ENCODE results near the gene CALHM6.

DNA sequence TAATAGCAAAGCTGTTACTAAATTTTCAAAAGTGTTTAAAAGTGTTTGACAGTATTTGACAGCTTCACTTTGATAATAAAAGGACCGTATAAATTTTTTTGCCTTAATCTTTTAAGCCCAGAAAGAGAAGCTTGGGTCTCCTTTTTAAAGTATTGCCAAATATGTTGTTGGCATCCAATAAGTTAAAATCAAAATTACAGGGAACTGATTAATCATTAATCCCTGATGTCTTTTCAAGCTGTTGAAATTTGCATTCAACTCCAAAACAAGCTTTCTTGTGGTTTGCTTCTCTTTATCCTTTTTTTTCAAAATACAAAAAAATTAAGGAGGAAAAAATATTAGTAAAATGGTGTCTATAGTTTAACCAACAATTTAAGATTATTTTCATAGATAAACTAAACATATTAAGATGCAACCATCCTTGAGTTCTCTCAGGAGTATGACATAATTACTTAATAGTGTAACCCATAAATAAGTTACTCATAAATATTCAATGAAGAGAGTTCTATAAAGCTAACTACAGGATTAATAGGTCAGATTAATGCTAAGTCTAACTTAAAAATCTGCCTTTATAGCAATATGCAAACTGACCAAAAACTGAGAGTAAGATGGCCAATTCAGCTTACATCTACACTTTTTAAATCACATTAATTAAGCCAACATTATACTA, 27.0 kb upstream of the CALHM6 start:
- TF ChIP-seq, protein P1, sequence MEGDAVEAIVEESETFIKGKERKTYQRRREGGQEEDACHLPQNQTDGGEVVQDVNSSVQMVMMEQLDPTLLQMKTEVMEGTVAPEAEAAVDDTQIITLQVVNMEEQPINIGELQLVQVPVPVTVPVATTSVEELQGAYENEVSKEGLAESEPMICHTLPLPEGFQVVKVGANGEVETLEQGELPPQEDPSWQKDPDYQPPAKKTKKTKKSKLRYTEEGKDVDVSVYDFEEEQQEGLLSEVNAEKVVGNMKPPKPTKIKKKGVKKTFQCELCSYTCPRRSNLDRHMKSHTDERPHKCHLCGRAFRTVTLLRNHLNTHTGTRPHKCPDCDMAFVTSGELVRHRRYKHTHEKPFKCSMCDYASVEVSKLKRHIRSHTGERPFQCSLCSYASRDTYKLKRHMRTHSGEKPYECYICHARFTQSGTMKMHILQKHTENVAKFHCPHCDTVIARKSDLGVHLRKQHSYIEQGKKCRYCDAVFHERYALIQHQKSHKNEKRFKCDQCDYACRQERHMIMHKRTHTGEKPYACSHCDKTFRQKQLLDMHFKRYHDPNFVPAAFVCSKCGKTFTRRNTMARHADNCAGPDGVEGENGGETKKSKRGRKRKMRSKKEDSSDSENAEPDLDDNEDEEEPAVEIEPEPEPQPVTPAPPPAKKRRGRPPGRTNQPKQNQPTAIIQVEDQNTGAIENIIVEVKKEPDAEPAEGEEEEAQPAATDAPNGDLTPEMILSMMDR (IDR thresholded peaks at IDR 0.05) = no peak
- TF ChIP-seq, protein P2, sequence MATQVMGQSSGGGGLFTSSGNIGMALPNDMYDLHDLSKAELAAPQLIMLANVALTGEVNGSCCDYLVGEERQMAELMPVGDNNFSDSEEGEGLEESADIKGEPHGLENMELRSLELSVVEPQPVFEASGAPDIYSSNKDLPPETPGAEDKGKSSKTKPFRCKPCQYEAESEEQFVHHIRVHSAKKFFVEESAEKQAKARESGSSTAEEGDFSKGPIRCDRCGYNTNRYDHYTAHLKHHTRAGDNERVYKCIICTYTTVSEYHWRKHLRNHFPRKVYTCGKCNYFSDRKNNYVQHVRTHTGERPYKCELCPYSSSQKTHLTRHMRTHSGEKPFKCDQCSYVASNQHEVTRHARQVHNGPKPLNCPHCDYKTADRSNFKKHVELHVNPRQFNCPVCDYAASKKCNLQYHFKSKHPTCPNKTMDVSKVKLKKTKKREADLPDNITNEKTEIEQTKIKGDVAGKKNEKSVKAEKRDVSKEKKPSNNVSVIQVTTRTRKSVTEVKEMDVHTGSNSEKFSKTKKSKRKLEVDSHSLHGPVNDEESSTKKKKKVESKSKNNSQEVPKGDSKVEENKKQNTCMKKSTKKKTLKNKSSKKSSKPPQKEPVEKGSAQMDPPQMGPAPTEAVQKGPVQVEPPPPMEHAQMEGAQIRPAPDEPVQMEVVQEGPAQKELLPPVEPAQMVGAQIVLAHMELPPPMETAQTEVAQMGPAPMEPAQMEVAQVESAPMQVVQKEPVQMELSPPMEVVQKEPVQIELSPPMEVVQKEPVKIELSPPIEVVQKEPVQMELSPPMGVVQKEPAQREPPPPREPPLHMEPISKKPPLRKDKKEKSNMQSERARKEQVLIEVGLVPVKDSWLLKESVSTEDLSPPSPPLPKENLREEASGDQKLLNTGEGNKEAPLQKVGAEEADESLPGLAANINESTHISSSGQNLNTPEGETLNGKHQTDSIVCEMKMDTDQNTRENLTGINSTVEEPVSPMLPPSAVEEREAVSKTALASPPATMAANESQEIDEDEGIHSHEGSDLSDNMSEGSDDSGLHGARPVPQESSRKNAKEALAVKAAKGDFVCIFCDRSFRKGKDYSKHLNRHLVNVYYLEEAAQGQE (IDR thresholded peaks at IDR 0.05; ENCODE audit: low read depth, low read length) = no peak
- TF ChIP-seq MEF2A (IDR thresholded peaks at IDR 0.05; ENCODE audit: borderline replicate concordance, low read depth) = no peak
- no peak for TF ChIP-seq POLR2AphosphoS5 (IDR thresholded peaks at IDR 0.05; ENCODE audit: low read depth, low read length)
- no peak for TF ChIP-seq MXI1 (IDR thresholded peaks at IDR 0.05; ENCODE audit: low read depth, low read length)
- TF ChIP-seq GABPA (IDR thresholded peaks at IDR 0.05; ENCODE audit: low read depth) = no peak
- no peak for TF ChIP-seq SMC3 (IDR thresholded peaks at IDR 0.05; ENCODE audit: low read depth, low read length)
